ENCODE measurements around the gene TICRR. TPM values are rescaled to one million over a fixed set of nuclear protein-coding genes. Genes with fewer than 3 reads are reported as not detected.

Gene TICRR
- total RNA-seq, 1 experiment from 2014 or later, result 24.1 TPM

DNA sequence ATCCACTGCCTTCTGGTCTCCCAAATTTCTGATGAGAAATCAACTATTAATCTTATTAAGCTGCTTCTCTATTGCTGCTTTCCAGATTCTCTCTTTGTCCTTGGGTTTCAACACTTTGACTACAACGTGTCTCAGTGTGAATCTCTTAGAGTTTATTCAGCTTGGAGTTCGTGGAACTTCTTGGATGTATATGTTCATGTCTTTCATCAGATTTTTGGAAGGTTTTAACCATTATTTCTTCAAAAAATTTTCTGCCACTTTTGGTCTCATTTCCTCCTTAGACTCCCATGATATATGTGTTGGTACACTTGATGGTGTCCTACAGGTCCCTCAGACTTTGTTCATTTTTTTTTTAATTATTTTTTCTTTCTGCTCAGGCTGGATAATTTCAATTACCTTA, 36.0 kb downstream of the TICRR start:
- no peaks in the 10 kb centered on the region for H3K36me3 ChIP-seq (ENCODE audit: control insufficient read depth, insufficient read depth, low read length)
- DNase-seq, result no peak
- CTCF ChIA-PET, result no interaction called here
- H3K4me3 ChIP-seq (ENCODE audit: low read depth, low read length), result no peak overlapping the region
- H3K9me3 Mint-ChIP-seq (ENCODE audit: unreplicated experiment), result peaks cover 10% of the 10 kb centered on the region
- no TSS peak for BruUV-seq (replicated peaks)
- peaks cover 86% of the 10 kb centered on the region for H3K36me3 Mint-ChIP-seq (ENCODE audit: insufficient read depth, unreplicated experiment)
- H3K4me1 ChIP-seq, result no peaks in the 10 kb centered on the region
- H3K27me3 ChIP-seq (replicated peaks; ENCODE audit: control insufficient read depth, insufficient read depth, low read length), result no peaks in the 10 kb centered on the region
- H3K4me3 Mint-ChIP-seq (ENCODE audit: unreplicated experiment), result no peak overlapping the region
- TF ChIP-seq, protein P1, sequence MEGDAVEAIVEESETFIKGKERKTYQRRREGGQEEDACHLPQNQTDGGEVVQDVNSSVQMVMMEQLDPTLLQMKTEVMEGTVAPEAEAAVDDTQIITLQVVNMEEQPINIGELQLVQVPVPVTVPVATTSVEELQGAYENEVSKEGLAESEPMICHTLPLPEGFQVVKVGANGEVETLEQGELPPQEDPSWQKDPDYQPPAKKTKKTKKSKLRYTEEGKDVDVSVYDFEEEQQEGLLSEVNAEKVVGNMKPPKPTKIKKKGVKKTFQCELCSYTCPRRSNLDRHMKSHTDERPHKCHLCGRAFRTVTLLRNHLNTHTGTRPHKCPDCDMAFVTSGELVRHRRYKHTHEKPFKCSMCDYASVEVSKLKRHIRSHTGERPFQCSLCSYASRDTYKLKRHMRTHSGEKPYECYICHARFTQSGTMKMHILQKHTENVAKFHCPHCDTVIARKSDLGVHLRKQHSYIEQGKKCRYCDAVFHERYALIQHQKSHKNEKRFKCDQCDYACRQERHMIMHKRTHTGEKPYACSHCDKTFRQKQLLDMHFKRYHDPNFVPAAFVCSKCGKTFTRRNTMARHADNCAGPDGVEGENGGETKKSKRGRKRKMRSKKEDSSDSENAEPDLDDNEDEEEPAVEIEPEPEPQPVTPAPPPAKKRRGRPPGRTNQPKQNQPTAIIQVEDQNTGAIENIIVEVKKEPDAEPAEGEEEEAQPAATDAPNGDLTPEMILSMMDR (IDR thresholded peaks at IDR 0.05; ENCODE audit: insufficient read depth in 1 of 2, low read depth in 1 of 2, low read length in 1 of 2, severe bottlenecking in 1 of 2, unreplicated experiment in 1 of 2), result no peak
- no peaks in the 10 kb centered on the region for H3K27me3 Mint-ChIP-seq (ENCODE audit: insufficient read depth, unreplicated experiment)
- intact Hi-C loops (cut with micrococcal nuclease; ENCODE audit: unreplicated experiment), result no loop called here
- no peaks in the 10 kb centered on the region for H3K4me1 Mint-ChIP-seq (ENCODE audit: low read depth, unreplicated experiment)
- H3K9me3 ChIP-seq, result no peaks in the 10 kb centered on the region; the same call in 1 of the 2 replicates
- H3K27ac Mint-ChIP-seq (ENCODE audit: unreplicated experiment), result no peak overlapping the region
- POLR2A ChIA-PET, result no interaction called here

DNA sequence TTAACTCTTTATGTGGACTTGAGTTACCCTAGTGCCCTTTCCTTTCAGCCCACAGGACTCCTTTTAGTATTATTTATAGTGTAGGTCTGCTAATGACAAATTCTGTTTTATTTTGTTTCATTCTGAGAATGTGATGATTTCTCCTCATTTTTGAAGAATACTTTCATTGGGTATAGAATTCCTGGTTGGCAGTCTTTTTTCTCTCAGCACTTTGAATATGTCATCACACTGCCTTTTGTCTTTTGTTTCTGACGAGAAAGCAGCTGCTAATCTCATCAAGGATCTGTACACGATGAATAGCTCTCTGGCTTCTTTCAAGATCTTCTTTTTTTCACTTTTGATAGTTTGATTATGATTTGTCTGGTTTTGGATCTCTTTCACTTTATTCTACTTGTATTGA, 37.8 kb downstream of the TICRR start:
- H3K27me3 Mint-ChIP-seq (ENCODE audit: insufficient read depth, unreplicated experiment), result no peaks in the 10 kb centered on the region
- H3K36me3 ChIP-seq (ENCODE audit: control insufficient read depth, insufficient read depth, low read length), result no peaks in the 10 kb centered on the region; the same call in 1 of the 2 replicates
- ChIA-PET CTCF (no interaction called here), POLR2A (no interaction called here)
- no peaks in the 10 kb centered on the region; the same call in 1 of the 2 replicates for H3K9me3 ChIP-seq
- intact Hi-C loops (cut with micrococcal nuclease; ENCODE audit: unreplicated experiment), result no loop called here
- no peak overlapping the region for H3K27ac Mint-ChIP-seq (ENCODE audit: unreplicated experiment)
- no peak for DNase-seq
- no peak overlapping the region for H3K4me3 Mint-ChIP-seq (ENCODE audit: unreplicated experiment)
- no peak overlapping the region for H3K4me3 ChIP-seq (ENCODE audit: low read depth, low read length)
- BruUV-seq (replicated peaks), result no TSS peak
- TF ChIP-seq, protein P1 (IDR thresholded peaks at IDR 0.05; ENCODE audit: insufficient read depth in 1 of 2, low read depth in 1 of 2, low read length in 1 of 2, severe bottlenecking in 1 of 2, unreplicated experiment in 1 of 2), result no peak
- H3K36me3 Mint-ChIP-seq (ENCODE audit: insufficient read depth, unreplicated experiment), result peaks cover 86% of the 10 kb centered on the region
- no peaks in the 10 kb centered on the region for H3K4me1 ChIP-seq
- H3K27me3 ChIP-seq (replicated peaks; ENCODE audit: control insufficient read depth, insufficient read depth, low read length), result no peaks in the 10 kb centered on the region
- peaks cover 10% of the 10 kb centered on the region for H3K9me3 Mint-ChIP-seq (ENCODE audit: unreplicated experiment)
- H3K4me1 Mint-ChIP-seq (ENCODE audit: low read depth, unreplicated experiment), result no peaks in the 10 kb centered on the region

DNA sequence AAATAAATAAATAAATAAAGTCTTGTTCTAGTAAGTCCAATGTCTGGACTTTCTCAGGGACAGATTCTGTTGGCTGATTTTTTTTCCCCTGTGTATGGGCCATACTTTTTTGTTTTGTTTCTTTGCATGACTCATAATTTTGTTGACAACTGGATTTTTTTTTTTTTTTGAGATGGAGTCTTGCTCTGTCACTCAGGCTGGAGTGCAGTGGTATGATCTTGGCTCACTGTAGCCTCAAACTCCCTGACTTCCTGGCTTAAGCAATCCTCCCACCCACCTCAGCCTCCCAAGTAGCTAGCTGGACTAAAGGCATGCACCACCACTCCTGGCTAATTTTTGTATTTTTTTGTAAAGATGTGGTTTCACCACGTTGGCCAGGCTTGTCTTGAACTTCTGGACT, 38.9 kb downstream of the TICRR start:
- no peak for DNase-seq
- no TSS peak for BruUV-seq (replicated peaks)
- peaks cover 84% of the 10 kb centered on the region for H3K36me3 Mint-ChIP-seq (ENCODE audit: insufficient read depth, unreplicated experiment)
- Histone ChIP-seq H3K4me3 (ENCODE audit: low read depth, low read length) (no peak overlapping the region), H3K4me1 (no peaks in the 10 kb centered on the region), H3K9me3 (no peaks in the 10 kb centered on the region; the same call in 1 of the 2 replicates), H3K36me3 (ENCODE audit: control insufficient read depth, insufficient read depth, low read length) (no peaks in the 10 kb centered on the region; the same call in 1 of the 2 replicates), H3K27me3 (replicated peaks; ENCODE audit: control insufficient read depth, insufficient read depth, low read length) (no peaks in the 10 kb centered on the region)
- POLR2A ChIA-PET, result no interaction called here
- H3K9me3 Mint-ChIP-seq (ENCODE audit: unreplicated experiment), result peaks cover 10% of the 10 kb centered on the region
- H3K4me3 Mint-ChIP-seq (ENCODE audit: unreplicated experiment), result no peak overlapping the region
- H3K27ac Mint-ChIP-seq (ENCODE audit: unreplicated experiment), result no peak overlapping the region
- no peaks in the 10 kb centered on the region for H3K27me3 Mint-ChIP-seq (ENCODE audit: insufficient read depth, unreplicated experiment)
- CTCF ChIA-PET, result no interaction called here
- H3K4me1 Mint-ChIP-seq (ENCODE audit: low read depth, unreplicated experiment), result no peaks in the 10 kb centered on the region
- intact Hi-C loops (cut with micrococcal nuclease; ENCODE audit: unreplicated experiment), result no loop called here
- TF ChIP-seq, protein P1 (IDR thresholded peaks at IDR 0.05; ENCODE audit: insufficient read depth in 1 of 2, low read depth in 1 of 2, low read length in 1 of 2, severe bottlenecking in 1 of 2, unreplicated experiment in 1 of 2), result no peak

Data from Caco-2 (cell line).